Activated T-cell treated with anti-CD3 and anti-CD28 coated beads, Interleukin-2, amount 50 U/mL, for 72 hours (primary cell): ENCODE results near the gene SLC22A4. TPM values are rescaled to one million over a fixed set of nuclear protein-coding genes. Genes with fewer than 3 reads are reported as not detected.

Experiments used
- ATAC-seq, 2 donors: fragments of 150-1000 bp; cut with Tn5 transposase; replicated peaks in 1 of 2; 2 replicates each; pipeline ENCODE4 v1.10.0; 2021; ENCODE audit warnings: moderate library complexity in 2 of 2, mild to moderate bottlenecking in 1 of 2
- DNase-seq, 2 donors: peaks; one replicate each; pipeline ENCODE4 v3.0.0; 2021 to 2022; ENCODE audit warnings: mixed read lengths in 1 of 2
- H3K27ac Mint-ChIP-seq: one replicate; pipeline ENCODE4 v1.8.0; 2022; ENCODE audit warnings: mild to moderate bottlenecking, moderate library complexity, mixed read lengths
- H3K27me3 Mint-ChIP-seq: one replicate; pipeline ENCODE4 v1.8.0; 2022; ENCODE audit warnings: low read depth, mixed read lengths
- H3K36me3 Mint-ChIP-seq, 2 donors: one replicate each; pipeline ENCODE4 v1.8.0; 2022; ENCODE audit warnings: mixed read lengths in 2 of 2, mild to moderate bottlenecking in 1 of 2; ENCODE audit not compliant: insufficient read depth in 2 of 2
- H3K4me1 Mint-ChIP-seq: one replicate; pipeline ENCODE4 v1.8.0; 2022; ENCODE audit warnings: low read depth, mixed read lengths
- H3K4me3 Mint-ChIP-seq, 2 donors: one replicate each; pipeline ENCODE4 v1.8.0; 2022; ENCODE audit warnings: mild to moderate bottlenecking in 2 of 2, mixed read lengths in 2 of 2, moderate library complexity in 2 of 2
- H3K9me3 Mint-ChIP-seq, 2 donors: one replicate each; pipeline ENCODE4 v1.8.0; 2022; ENCODE audit warnings: mixed read lengths in 2 of 2
- total RNA-seq, 2 donors: library from RNA; stranded (reverse); gene quantifications; one replicate each; pipeline ENCODE4 v1.2.3, GENCODE V29; 2022

Gene SLC22A4
- total RNA-seq, 2 donors from 2014 or later: 1.8 to 2.9 TPM

DNA sequence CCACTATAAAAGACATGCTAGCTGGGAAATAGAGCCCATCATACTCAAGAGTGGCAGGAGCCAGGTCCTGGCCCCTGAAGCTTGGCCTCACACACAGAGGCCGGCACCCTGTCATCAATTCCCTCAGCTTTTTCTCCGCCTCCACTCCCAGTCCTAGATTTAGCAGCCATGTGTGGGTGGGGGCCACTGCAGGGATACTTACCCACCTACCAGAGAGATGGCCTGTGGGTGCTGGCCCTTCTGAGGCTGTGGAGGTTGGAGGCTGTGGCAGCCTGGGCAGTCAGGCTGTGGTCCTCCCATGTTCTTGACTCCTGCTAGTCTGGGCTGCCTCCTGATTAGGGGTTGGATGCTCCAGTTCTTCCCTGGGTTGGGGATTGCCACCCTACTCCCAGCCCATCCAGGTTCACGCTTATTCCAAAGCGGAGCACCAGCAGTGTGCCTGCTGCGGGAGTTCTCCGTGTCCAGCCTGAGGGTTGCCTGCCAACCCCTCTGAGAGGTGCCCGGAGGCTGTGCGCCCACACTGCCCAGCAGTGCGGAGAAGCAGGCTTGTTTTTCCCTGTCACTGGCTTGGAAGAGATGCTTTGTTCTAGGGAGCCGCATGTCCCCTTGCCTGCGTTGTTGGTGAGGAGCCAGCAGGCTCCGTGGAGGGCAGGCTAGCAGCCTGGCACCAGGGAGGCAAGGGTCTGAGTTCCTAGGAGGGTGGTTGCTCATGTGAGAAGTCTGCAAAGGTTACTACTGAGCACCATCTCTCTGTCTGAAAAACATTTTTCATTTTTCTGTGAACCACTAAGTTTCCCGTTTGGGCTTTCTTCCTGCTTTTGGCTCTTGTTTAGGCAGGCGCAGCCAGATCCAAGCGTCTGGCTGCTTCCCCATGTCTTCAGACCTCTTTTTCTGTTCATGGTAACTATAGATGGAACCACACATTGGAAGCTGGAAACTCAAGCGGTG, 82.8 kb downstream of the SLC22A4 start:
- Mint-ChIP-seq H3K27me3 (no peaks in the 10 kb centered on the region), H3K4me3 (no peak overlapping the region), H3K4me1 (peaks cover 12% of the 10 kb centered on the region), H3K9me3 (no peaks in the 10 kb centered on the region), H3K36me3 (no peaks in the 10 kb centered on the region), H3K27ac (no peak overlapping the region)
- no peak for DNase-seq
- no peak for ATAC-seq

DNA sequence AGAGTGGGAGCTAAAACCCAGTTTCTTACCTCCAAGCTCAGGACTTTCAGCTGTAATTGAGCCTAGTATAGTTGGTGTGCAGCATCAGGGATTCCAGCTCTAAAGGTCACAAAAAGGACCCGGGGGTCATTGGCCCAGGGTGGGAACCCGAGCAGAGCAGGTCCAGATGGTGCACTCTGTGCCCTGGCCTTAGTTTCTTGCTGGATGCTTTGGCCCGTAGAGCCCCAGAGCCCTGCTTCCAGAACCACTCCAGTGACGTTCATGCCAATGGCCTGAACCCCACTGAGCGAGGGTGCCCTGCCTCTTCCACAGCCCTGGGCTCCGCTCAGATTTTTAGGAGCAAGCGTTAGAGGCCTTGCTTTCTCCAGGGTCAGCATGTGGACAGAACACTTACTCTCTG, 83.5 kb downstream of the SLC22A4 start:
- Mint-ChIP-seq H3K4me3 (no peak overlapping the region), H3K9me3 (no peaks in the 10 kb centered on the region), H3K27ac (no peak overlapping the region), H3K36me3 (no peaks in the 10 kb centered on the region), H3K4me1 (peaks cover 4% of the 10 kb centered on the region), H3K27me3 (no peaks in the 10 kb centered on the region)
- DNase-seq (no peak), ATAC-seq (no peak)

DNA sequence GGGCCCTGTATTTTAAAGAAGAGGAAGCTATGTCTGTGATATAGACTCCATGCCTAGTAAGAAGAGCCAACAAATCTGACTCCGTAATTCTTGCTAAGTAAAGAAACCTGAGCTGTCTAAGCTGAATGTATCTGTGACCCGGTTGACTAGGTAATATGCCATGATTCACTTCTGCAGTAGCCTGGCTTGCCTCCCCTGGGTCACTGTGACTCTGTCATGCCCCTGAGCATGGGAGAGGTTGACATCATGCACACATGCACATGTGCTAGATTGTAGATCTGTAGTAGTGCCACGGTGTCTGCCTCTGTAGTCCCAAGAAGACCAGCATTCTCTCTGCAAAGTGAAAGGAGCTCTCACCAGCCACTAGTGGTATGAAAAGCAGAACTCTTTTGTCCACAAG, 84.4 kb downstream of the SLC22A4 start:
- Mint-ChIP-seq H3K4me3 (no peak overlapping the region), H3K9me3 (no peaks in the 10 kb centered on the region), H3K27me3 (no peaks in the 10 kb centered on the region), H3K36me3 (no peaks in the 10 kb centered on the region), H3K27ac (no peak overlapping the region), H3K4me1 (no peaks in the 10 kb centered on the region)
- ATAC-seq: no peak
- DNase-seq: no peak

DNA sequence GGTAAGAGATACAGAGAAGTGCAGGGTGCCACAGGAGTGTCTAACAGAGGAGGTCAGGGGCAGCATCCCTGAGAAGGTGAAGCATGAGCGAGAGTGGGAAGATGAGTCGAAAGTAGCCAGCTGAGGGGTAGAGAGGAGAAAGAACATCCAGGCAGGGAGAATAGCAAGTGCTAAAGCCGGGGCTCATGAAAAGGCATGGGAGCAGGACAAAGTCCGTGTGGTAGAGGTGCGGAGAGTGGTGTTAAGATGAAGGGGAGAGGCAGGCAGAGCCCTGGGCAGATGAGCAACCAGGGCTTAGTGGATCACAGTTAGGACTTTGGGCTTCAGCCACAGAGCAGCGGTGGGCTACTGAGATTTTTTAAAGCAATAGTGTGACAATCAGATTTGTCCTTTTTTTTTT, 85.9 kb downstream of the SLC22A4 start:
- DNase-seq (no peak), ATAC-seq (no peak)
- H3K4me1 Mint-ChIP-seq: peaks cover under 1% of the 10 kb centered on the region
- no peak overlapping the region for H3K4me3 Mint-ChIP-seq
- H3K36me3 Mint-ChIP-seq: no peaks in the 10 kb centered on the region
- no peaks in the 10 kb centered on the region for H3K9me3 Mint-ChIP-seq
- no peaks in the 10 kb centered on the region for H3K27me3 Mint-ChIP-seq
- H3K27ac Mint-ChIP-seq: no peak overlapping the region

DNA sequence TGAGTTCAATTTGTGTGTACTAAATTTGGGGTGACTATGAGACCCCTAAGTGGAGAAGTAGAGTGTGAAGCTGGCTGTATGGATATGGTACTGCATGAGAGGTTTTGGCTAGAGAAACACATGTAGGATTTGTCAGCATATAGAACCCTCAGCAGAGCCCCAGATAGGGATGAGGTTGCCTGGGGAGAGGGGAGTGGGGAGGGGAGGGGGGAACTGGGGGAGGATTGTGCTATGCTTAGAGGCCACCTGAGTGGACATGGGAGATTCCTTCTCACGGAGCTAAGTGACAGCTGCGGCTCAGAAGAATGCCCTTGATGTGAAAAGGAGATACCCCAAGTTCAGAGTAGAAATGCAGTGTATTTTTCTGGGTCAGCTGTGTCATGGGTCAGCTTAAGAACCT, 86.5 kb downstream of the SLC22A4 start:
- no peak for DNase-seq
- Mint-ChIP-seq H3K36me3 (no peaks in the 10 kb centered on the region), H3K9me3 (no peaks in the 10 kb centered on the region), H3K27me3 (no peaks in the 10 kb centered on the region), H3K4me1 (peaks cover 7% of the 10 kb centered on the region), H3K4me3 (no peak overlapping the region), H3K27ac (no peak overlapping the region)
- no peak for ATAC-seq

DNA sequence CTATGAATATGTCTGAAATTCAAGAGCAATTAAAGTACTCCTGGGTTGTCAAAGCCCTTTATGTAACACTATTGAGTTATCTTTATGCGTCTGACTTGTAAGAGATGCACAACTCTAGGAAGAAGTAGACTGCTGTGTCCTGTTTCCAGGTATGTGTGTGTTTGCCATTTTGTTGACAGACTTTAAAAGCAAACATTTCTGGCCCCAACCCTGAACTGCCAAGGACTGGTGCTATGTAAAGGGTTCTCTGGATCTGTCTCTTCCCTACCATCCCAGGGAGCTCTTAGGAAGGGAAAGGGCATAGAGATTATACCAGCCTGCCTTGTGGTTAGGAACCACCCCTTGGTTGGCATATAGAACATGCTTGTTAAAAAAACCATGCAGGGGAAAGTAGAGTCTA, 87.4 kb downstream of the SLC22A4 start:
- H3K4me1 Mint-ChIP-seq: peaks cover 16% of the 10 kb centered on the region
- H3K4me3 Mint-ChIP-seq: no peak overlapping the region
- no peak overlapping the region for H3K27ac Mint-ChIP-seq

DNA sequence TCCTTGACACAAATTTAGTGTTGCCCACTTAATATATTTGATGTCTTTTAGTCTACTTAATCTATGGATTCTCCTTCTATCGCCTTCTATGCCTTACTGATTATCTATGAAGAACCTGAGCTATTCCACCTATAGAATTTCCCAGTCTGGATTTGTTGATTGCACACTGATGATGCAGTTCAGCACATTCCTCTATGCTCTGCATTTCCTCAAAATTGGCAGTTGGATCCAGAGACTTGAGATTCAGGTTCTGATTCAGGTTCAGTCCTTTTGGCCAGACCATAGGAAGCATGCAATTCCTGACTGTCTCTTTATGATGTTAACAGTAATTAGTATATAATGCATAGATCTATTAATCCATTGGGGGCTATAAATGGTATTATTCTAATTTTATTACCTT, 89.1 kb downstream of the SLC22A4 start:
- Mint-ChIP-seq H3K27ac (no peak overlapping the region), H3K4me3 (no peak overlapping the region), H3K36me3 (no peaks in the 10 kb centered on the region), H3K4me1 (peaks cover 30% of the 10 kb centered on the region), H3K27me3 (no peaks in the 10 kb centered on the region), H3K9me3 (no peaks in the 10 kb centered on the region)
- no peak for DNase-seq
- ATAC-seq: no peak

More for the DNA sequence above, 87.4 kb downstream of the SLC22A4 start:
- Mint-ChIP-seq H3K9me3 (no peaks in the 10 kb centered on the region), H3K27me3 (no peaks in the 10 kb centered on the region), H3K36me3 (no peaks in the 10 kb centered on the region)
- no peak for ATAC-seq
- DNase-seq: no peak

DNA sequence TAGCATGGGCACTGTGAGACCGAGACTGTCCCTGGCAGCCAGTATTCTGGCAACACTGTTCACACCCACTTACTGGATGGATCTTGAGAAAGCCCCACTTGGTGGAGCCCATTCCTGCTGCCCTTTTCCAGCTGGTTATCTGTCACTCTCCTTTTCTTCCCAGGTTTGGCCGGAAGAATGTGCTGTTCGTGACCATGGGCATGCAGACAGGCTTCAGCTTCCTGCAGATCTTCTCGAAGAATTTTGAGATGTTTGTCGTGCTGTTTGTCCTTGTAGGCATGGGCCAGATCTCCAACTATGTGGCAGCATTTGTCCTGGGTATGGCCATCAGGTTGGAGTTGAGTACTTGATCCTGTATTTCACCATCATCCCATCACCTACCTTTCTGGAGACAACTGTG, 89.8 kb downstream of the SLC22A4 start:
- Mint-ChIP-seq H3K4me1 (peaks cover 33% of the 10 kb centered on the region), H3K4me3 (no peak overlapping the region), H3K27ac (no peak overlapping the region), H3K27me3 (no peaks in the 10 kb centered on the region), H3K9me3 (no peaks in the 10 kb centered on the region), H3K36me3 (no peaks in the 10 kb centered on the region)
- ATAC-seq: no peak
- DNase-seq: no peak

DNA sequence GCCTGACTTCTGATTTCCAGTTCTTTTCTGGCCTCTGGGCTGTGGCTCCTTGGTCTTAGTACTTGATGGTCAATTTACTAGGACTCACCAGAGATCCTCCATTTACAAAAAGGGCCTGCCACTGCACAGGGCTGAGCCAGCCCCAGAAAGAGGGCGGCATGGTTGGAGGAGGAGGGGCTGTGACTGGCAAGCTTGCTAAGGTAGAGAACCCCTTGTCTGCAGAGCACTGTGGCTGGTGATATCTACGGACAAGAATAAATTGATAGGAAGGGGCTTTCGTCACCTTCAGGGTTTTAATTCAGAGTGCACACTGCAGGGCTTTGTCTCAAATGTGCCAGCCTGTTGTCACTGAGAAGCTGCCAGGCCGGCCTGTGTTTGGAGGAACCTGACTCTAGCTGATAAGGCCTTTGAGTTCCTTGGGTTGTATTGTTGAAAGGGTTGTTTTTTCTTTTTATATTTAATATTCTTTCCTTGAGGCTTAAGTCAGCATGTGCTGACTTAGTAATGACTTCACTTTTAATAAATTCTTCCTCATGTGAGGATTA, 90.4 kb downstream of the SLC22A4 start:
- Mint-ChIP-seq H3K36me3 (no peaks in the 10 kb centered on the region), H3K4me3 (no peak overlapping the region), H3K27me3 (no peaks in the 10 kb centered on the region), H3K9me3 (no peaks in the 10 kb centered on the region), H3K4me1 (peaks cover 39% of the 10 kb centered on the region), H3K27ac (no peak overlapping the region)
- no peak for DNase-seq
- ATAC-seq: no peak

DNA sequence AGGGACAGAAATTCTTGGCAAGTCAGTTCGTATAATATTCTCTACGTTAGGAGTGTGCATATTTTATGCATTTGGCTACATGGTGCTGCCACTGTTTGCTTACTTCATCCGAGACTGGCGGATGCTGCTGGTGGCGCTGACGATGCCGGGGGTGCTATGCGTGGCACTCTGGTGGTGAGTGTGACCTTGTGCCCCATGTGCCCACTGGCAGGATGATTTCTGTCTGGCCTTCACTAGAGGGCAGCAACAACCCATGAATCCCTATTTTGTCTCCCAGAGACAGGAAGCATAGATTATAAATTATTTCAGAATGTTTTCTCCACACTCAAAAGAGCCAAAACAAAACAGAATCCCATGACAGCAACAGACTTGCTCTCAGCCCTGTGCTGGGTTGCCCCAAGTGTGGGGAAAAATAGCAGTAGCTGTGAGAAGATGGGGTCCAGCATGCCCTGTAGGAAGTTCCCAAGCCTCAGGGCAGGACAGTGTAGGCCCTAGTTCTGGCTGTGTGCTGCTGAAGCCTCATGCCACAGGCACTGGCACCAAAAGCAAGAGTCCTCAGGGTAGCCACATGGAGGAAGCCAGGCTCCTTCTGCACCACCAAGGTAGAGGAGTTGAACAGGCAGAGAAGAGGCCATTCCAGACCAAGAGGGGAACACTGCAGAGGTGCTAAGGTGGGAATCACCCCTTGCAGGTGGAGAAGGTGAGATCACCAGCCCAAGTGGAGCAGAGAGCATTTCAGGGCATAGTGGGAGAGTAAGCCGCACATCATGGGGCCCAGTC, 91.3 kb downstream of the SLC22A4 start:
- no peaks in the 10 kb centered on the region for H3K36me3 Mint-ChIP-seq
- H3K4me3 Mint-ChIP-seq: no peak overlapping the region
- DNase-seq (peak; percentile 64 to 66), ATAC-seq (peak; percentile 62 to 67)
- peaks cover 48% of the 10 kb centered on the region for H3K4me1 Mint-ChIP-seq
- H3K27me3 Mint-ChIP-seq: no peaks in the 10 kb centered on the region
- no peaks in the 10 kb centered on the region for H3K9me3 Mint-ChIP-seq
- H3K27ac Mint-ChIP-seq: peak overlapping the region; percentile 62

DNA sequence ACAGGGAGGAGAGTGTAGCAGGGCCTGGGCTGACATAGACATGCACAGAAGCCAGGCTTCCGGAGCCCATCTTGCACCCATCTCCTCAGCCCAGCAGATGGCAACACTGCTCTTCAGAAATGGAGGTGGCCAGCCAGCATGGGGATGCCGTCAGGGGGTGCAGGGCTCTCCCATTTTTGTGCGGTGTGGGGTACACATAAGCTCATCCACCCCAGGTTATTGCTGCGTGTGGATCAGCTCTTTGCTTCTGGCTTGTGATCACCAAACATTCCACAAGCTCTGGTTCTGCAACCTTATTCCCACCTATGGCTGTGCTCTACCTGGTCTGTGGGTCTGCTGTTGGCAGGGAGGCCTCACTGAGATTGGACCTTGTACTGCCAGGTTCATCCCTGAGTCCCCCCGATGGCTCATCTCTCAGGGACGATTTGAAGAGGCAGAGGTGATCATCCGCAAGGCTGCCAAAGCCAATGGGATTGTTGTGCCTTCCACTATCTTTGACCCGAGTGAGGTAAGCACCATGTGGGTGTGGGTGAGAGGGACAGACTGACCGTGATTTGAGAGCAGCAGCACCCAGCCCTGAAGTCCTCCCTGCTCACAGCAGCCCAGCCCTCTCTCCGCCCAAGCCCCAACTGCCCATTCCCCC, 92.6 kb downstream of the SLC22A4 start:
- H3K4me1 Mint-ChIP-seq: peaks cover 59% of the 10 kb centered on the region
- no peaks in the 10 kb centered on the region for H3K9me3 Mint-ChIP-seq
- DNase-seq (peak; percentile 77 to 79), ATAC-seq (peak; percentile 89)
- H3K36me3 Mint-ChIP-seq: no peaks in the 10 kb centered on the region
- H3K4me3 Mint-ChIP-seq: no peak overlapping the region
- H3K27me3 Mint-ChIP-seq: no peaks in the 10 kb centered on the region
- H3K27ac Mint-ChIP-seq: no peak overlapping the region

DNA sequence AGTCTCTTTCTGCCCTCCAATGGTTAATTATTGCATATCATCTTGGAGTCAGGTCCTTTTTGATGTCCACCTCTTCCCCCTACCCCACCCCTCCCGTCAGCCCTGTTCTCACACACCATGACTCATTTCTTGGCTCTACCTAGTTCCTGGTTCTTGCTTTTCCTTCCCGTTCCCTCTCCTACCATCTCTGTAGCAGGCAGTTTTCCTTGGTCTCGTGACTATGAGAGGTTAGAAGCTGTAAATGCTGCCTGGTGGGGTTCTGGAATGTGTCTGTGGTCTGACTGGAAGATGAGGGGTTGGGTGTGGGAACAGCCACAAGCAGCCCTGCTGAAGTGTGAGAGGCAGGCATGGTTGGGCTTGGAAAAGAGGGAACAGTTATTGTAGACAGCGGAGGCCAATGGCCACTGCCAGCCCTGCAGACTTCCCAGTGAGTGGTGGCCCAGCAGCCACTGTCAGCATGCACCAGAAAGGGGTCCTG, 93.5 kb downstream of the SLC22A4 start:
- ATAC-seq: no peak
- no peak overlapping the region for H3K27ac Mint-ChIP-seq
- H3K4me1 Mint-ChIP-seq: peaks cover 69% of the 10 kb centered on the region
- no peak for DNase-seq
- H3K4me3 Mint-ChIP-seq: no peak overlapping the region
- no peaks in the 10 kb centered on the region for H3K27me3 Mint-ChIP-seq
- H3K9me3 Mint-ChIP-seq: no peaks in the 10 kb centered on the region
- H3K36me3 Mint-ChIP-seq: no peaks in the 10 kb centered on the region
